ENCODE data around the gene MPV17.

- TF ChIP-seq POLR2A (IDR thresholded peaks at IDR 0.05; ENCODE audit: low read length) = no peak
- no peak for TF ChIP-seq GATA1 (IDR thresholded peaks at IDR 0.05; ENCODE audit: low read depth, low read length)
Measured at GRCh38 chr2:27315122-27315521, 7.8 kb downstream of the MPV17 start.
